Astrocyte (in vitro differentiated cells and primary cell): ENCODE measurements around the gene VARS2. TPM values are rescaled to one million over a fixed set of nuclear protein-coding genes. Genes with fewer than 3 reads are reported as not detected.

Experiments used
- DNase-seq: peaks from one replicate; pipeline ENCODE4 v3.0.0-alpha.2; 2010; ENCODE audit warnings: low read depth
- FAIRE-seq: peaks from 2 replicates; lab custom pipeline; 2011; peaks lifted over from hg19 to GRCh38; lab: Jason Lieb, UNC
- H2AFZ ChIP-seq: 2 replicates; pipeline ENCODE4 v1.6.0; 2012; ENCODE audit warnings: low read depth, low read length, inconsistent platforms
- H3K27ac ChIP-seq: 2 replicates; pipeline ENCODE4 v1.5.1; 2011; ENCODE audit warnings: low read depth, low read length, inconsistent platforms
- H3K27me3 ChIP-seq: 2 replicates; pipeline ENCODE4 v1.6.0; 2011; ENCODE audit warnings: low read length, inconsistent platforms; ENCODE audit not compliant: insufficient read depth
- H3K36me3 ChIP-seq: 2 replicates; pipeline ENCODE4 v1.5.1; 2011; ENCODE audit warnings: low read length, inconsistent platforms; ENCODE audit not compliant: insufficient read depth
- H3K4me1 ChIP-seq: 2 replicates; pipeline ENCODE4 v1.5.1; 2011; ENCODE audit warnings: low read length, inconsistent platforms; ENCODE audit not compliant: insufficient read depth
- H3K4me2 ChIP-seq: 2 replicates; pipeline ENCODE4 v1.6.0; 2012; ENCODE audit warnings: low read length, inconsistent platforms
- H3K4me3 ChIP-seq: 2 replicates; pipeline ENCODE4 v1.5.1; 2011; ENCODE audit warnings: low read depth, mild to moderate bottlenecking, low read length, inconsistent platforms; ENCODE audit not compliant: insufficient read depth
- H3K79me2 ChIP-seq: 2 replicates; pipeline ENCODE4 v1.6.0; 2012; ENCODE audit warnings: mild to moderate bottlenecking, low read length, inconsistent platforms; ENCODE audit not compliant: insufficient read depth
- H3K9ac ChIP-seq: 2 replicates; pipeline ENCODE4 v1.6.0; 2012; ENCODE audit warnings: mild to moderate bottlenecking, low read length, inconsistent platforms
- H3K9me3 ChIP-seq: 2 replicates; pipeline ENCODE4 v1.5.1; 2012; ENCODE audit warnings: low read depth, mild to moderate bottlenecking, low read length, inconsistent platforms; ENCODE audit not compliant: insufficient read depth
- H4K20me1 ChIP-seq: 2 replicates; pipeline ENCODE4 v1.6.0; 2012; ENCODE audit warnings: low read length, inconsistent platforms; ENCODE audit not compliant: insufficient read depth
- H3K27ac Mint-ChIP-seq: one replicate; pipeline ENCODE4 v1.8.0; 2021; ENCODE audit warnings: mild to moderate bottlenecking, mixed read lengths; ENCODE audit not compliant: unreplicated experiment
- H3K27me3 Mint-ChIP-seq: one replicate; pipeline ENCODE4 v1.8.0; 2021; ENCODE audit warnings: low read depth, mixed read lengths; ENCODE audit not compliant: unreplicated experiment
- H3K36me3 Mint-ChIP-seq: one replicate; pipeline ENCODE4 v1.8.0; 2021; ENCODE audit warnings: low read depth, mixed read lengths; ENCODE audit not compliant: unreplicated experiment
- H3K4me1 Mint-ChIP-seq: one replicate; pipeline ENCODE4 v1.8.0; 2021; ENCODE audit warnings: low read depth, mixed read lengths; ENCODE audit not compliant: unreplicated experiment
- H3K4me3 Mint-ChIP-seq: one replicate; pipeline ENCODE4 v1.8.0; 2021; ENCODE audit warnings: mild to moderate bottlenecking, moderate library complexity, mixed read lengths; ENCODE audit not compliant: unreplicated experiment
- H3K9me3 Mint-ChIP-seq: one replicate; pipeline ENCODE4 v1.8.0; 2021; ENCODE audit warnings: mild to moderate bottlenecking, mixed read lengths; ENCODE audit not compliant: unreplicated experiment
- EZH2 ChIP-seq: IDR thresholded peaks from 2 replicates; pipeline ENCODE4 v1.6.1; 2012; ENCODE audit warnings: mild to moderate bottlenecking, low read length, inconsistent platforms; ENCODE audit not compliant: insufficient read depth
- total RNA-seq: library from RNA; stranded (reverse); gene quantifications from 2 replicates; pipeline ENCODE4 v1.2.1, GENCODE V29; 2021
- TF ChIP-seq, protein P1 (sequence below): IDR thresholded peaks from 2 replicates; pipeline ENCODE4 v1.5.1; 2011; ENCODE audit warnings: low read depth, mild to moderate bottlenecking, inconsistent platforms, low read length, moderate library complexity; ENCODE audit not compliant: insufficient read depth

VARS2 gene
- total RNA-seq, 1 donor from 2014 or later = 19.8 TPM

DNA sequence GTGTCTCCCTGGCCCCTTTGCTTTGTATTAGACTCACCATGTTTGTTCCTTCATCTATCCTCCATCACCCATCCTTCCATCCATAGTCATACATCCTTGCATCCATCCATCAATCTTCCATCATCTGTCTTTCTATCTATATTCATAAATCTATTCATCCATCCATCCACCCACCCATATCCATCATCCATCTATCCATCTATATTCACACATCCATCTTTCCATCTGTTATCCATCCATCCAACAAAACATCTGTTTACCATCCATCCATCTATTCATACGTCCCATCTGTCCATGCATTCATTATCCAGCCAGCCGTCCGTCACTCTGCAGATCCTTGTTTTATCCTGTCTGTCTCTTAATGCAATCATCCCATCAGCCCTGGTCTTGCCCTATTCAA, 19.1 kb upstream of the VARS2 start:
- H3K36me3 Mint-ChIP-seq = peaks cover 44% of the 10 kb centered on the region
- H3K9me3 Mint-ChIP-seq = no peaks in the 10 kb centered on the region
- FAIRE-seq = no peak
- no peak overlapping the region for H3K27ac Mint-ChIP-seq
- H3K79me2 ChIP-seq = peaks cover 6% of the 10 kb centered on the region
- no peak overlapping the region for H2AFZ ChIP-seq
- H3K4me3 Mint-ChIP-seq = no peak overlapping the region
- TF ChIP-seq, protein P1, sequence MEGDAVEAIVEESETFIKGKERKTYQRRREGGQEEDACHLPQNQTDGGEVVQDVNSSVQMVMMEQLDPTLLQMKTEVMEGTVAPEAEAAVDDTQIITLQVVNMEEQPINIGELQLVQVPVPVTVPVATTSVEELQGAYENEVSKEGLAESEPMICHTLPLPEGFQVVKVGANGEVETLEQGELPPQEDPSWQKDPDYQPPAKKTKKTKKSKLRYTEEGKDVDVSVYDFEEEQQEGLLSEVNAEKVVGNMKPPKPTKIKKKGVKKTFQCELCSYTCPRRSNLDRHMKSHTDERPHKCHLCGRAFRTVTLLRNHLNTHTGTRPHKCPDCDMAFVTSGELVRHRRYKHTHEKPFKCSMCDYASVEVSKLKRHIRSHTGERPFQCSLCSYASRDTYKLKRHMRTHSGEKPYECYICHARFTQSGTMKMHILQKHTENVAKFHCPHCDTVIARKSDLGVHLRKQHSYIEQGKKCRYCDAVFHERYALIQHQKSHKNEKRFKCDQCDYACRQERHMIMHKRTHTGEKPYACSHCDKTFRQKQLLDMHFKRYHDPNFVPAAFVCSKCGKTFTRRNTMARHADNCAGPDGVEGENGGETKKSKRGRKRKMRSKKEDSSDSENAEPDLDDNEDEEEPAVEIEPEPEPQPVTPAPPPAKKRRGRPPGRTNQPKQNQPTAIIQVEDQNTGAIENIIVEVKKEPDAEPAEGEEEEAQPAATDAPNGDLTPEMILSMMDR = no peak
- no peak for TF ChIP-seq EZH2
- peaks cover 23% of the 10 kb centered on the region for H4K20me1 ChIP-seq
- DNase-seq = no peak
- H3K4me2 ChIP-seq = no peak overlapping the region
- no peaks in the 10 kb centered on the region for H3K27me3 ChIP-seq
- H3K4me1 ChIP-seq = peaks cover 4% of the 10 kb centered on the region
- no peak overlapping the region for H3K9ac ChIP-seq
- peaks cover 4% of the 10 kb centered on the region for H3K36me3 ChIP-seq
- H3K4me3 ChIP-seq = no peak overlapping the region
- no peak overlapping the region for H3K27ac ChIP-seq
- H3K9me3 ChIP-seq = no peaks in the 10 kb centered on the region
- H3K4me1 Mint-ChIP-seq = peaks cover 7% of the 10 kb centered on the region
- H3K27me3 Mint-ChIP-seq = no peaks in the 10 kb centered on the region

DNA sequence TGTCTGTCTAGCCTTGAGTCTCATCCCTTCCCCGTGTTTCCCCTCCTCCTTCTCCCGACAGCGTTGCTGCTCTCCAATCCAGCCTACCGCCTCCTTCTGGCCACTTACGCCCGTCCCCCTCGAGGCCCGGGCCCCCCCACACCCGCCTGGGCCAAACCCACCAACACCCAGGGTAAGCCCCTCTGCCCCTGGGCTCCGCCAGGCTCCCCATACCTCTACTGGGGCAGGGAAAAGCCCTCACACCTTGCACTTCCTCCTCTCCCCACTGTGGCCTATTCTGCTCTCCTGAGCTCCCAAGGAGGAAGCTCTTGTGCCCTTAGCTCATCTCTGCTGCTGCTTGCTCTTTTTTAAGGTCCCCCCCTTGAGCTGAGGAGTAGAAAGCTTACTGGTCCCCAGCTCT, 18.7 kb upstream of the VARS2 start:
- no peak overlapping the region for H2AFZ ChIP-seq
- H3K4me3 ChIP-seq = no peak overlapping the region
- peaks cover 23% of the 10 kb centered on the region for H4K20me1 ChIP-seq
- FAIRE-seq (no peak), DNase-seq (no peak)
- no peak for TF ChIP-seq EZH2
- TF ChIP-seq, protein P1 = no peak
- no peak overlapping the region for H3K4me3 Mint-ChIP-seq
- no peaks in the 10 kb centered on the region for H3K9me3 Mint-ChIP-seq
- peaks cover under 1% of the 10 kb centered on the region for H3K4me1 ChIP-seq
- peaks cover 3% of the 10 kb centered on the region for H3K79me2 ChIP-seq
- no peak overlapping the region for H3K27ac Mint-ChIP-seq
- H3K4me2 ChIP-seq = no peak overlapping the region
- H3K27me3 ChIP-seq = no peaks in the 10 kb centered on the region
- no peak overlapping the region for H3K9ac ChIP-seq
- H3K27me3 Mint-ChIP-seq = no peaks in the 10 kb centered on the region
- no peak overlapping the region for H3K27ac ChIP-seq
- H3K36me3 ChIP-seq = peaks cover 4% of the 10 kb centered on the region
- H3K4me1 Mint-ChIP-seq = peaks cover 3% of the 10 kb centered on the region
- peaks cover 40% of the 10 kb centered on the region for H3K36me3 Mint-ChIP-seq
- H3K9me3 ChIP-seq = no peaks in the 10 kb centered on the region

DNA sequence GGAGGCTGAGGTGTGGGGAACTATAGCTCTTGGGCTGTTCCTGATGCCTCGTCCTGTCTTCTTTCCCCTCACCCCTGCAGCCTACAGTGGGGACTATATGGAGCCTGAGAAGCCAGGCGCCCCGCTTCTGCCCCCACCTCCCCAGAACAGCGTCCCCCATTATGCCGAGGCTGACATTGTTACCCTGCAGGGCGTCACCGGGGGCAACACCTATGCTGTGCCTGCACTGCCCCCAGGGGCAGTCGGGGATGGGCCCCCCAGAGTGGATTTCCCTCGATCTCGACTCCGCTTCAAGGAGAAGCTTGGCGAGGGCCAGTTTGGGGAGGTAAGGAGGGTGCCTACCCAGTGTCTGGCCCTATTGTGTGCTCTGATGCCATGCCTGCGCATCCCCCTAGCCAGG, 17.5 kb upstream of the VARS2 start:
- no peak for FAIRE-seq
- H3K27ac Mint-ChIP-seq = no peak overlapping the region

More for the DNA sequence above, 17.5 kb upstream of the VARS2 start:
- Histone ChIP-seq H3K4me1 (no peaks in the 10 kb centered on the region), H3K9me3 (no peaks in the 10 kb centered on the region), H3K27me3 (no peaks in the 10 kb centered on the region), H4K20me1 (peaks cover 18% of the 10 kb centered on the region), H2AFZ (no peak overlapping the region), H3K9ac (no peak overlapping the region), H3K79me2 (no peaks in the 10 kb centered on the region), H3K4me2 (no peak overlapping the region), H3K27ac (no peak overlapping the region), H3K36me3 (peaks cover 4% of the 10 kb centered on the region), H3K4me3 (no peak overlapping the region)
- Mint-ChIP-seq H3K27me3 (no peaks in the 10 kb centered on the region), H3K4me3 (no peak overlapping the region), H3K4me1 (no peaks in the 10 kb centered on the region), H3K9me3 (no peaks in the 10 kb centered on the region), H3K36me3 (peaks cover 33% of the 10 kb centered on the region)
- no peak for DNase-seq
- TF ChIP-seq, protein P1 = no peak
- no peak for TF ChIP-seq EZH2
